Endothelial cell of umbilical vein (primary cell): Measurements from ENCODE around the gene JAZF1. TPM values are rescaled to one million over a fixed set of nuclear protein-coding genes. Genes with fewer than 3 reads are reported as not detected.

ENCODE experiments used
- BruUV-seq: library from RNA; stranded (reverse); fragments of 400-500 nt; replicated peaks from 2 replicates; lab custom pipeline; 2021; lab: Mats Ljungman, UMichigan
- CTCF ChIA-PET: fragments of 300-600, 350-600 bp; sonication (Branson Sonifier 250); formaldehyde crosslinking; loops from one replicate; lab custom pipeline; 2021; ENCODE audit warnings: antibody characterized with exemption, inconsistent platforms; lab: Charles Lee
- POLR2A ChIA-PET: fragments of 300-600, 350-600 bp; sonication (Branson Sonifier 250); formaldehyde crosslinking; loops from one replicate; lab custom pipeline; 2021; ENCODE audit warnings: antibody characterized with exemption, inconsistent platforms; lab: Charles Lee
- DNase-seq: peaks from one replicate; pipeline ENCODE4 v3.0.0-alpha.2; 2011; ENCODE audit warnings: low read depth, low spot score
- FAIRE-seq: peaks from 2 replicates; lab custom pipeline; 2011; peaks lifted over from hg19 to GRCh38; lab: Jason Lieb, UNC
- H2AFZ ChIP-seq: 2 replicates; pipeline ENCODE4 v1.6.0; 2012; ENCODE audit warnings: low read depth, low read length, control low read depth, inconsistent platforms
- H3K27ac ChIP-seq: 2 replicates; pipeline ENCODE4 v1.5.1; 2011; ENCODE audit warnings: low read depth, mild to moderate bottlenecking, control low read depth, low read length, moderate library complexity; ENCODE audit not compliant: insufficient read depth
- H3K27me3 ChIP-seq, 2 experiments: 2 replicates each; pipeline versions ENCODE4 v1.6.0 to v1.6.1; 2011; ENCODE audit warnings: low read length in 2 of 2, mixed read lengths in 1 of 2; ENCODE audit not compliant: control insufficient read depth in 2 of 2, insufficient read depth in 2 of 2
- H3K36me3 ChIP-seq, 2 experiments: 2 replicates in 1 of 2; 3 replicates in 1 of 2; pipeline ENCODE4 v1.5.1; 2011; ENCODE audit warnings: low read length in 2 of 2, mild to moderate bottlenecking in 1 of 2, moderate library complexity in 1 of 2; ENCODE audit not compliant: control insufficient read depth in 2 of 2, insufficient read depth in 2 of 2; ENCODE audit errors: extremely low read depth in 1 of 2
- H3K4me1 ChIP-seq: 3 replicates; pipeline ENCODE4 v1.5.1; 2011; ENCODE audit warnings: mild to moderate bottlenecking, low read length; ENCODE audit not compliant: control insufficient read depth, insufficient read depth; ENCODE audit errors: extremely low read depth
- H3K4me2 ChIP-seq: 2 replicates; pipeline ENCODE4 v1.6.1; 2011; ENCODE audit warnings: low read length, control low read depth, mixed read lengths; ENCODE audit not compliant: insufficient read depth
- H3K4me3 ChIP-seq, 3 experiments: fragments of 200-600 bp in 1 of 3; sonication (generic), shearing (Covaris generic) in 1 of 3; replicated peaks in 1 of 3; 2 replicates each; pipeline ENCODE4 v1.5.1; 2011 to 2016; ENCODE audit warnings: control low read depth in 3 of 3, low read length in 3 of 3, mild to moderate bottlenecking in 2 of 3, inconsistent platforms in 1 of 3, low read depth in 1 of 3, moderate library complexity in 1 of 3; ENCODE audit not compliant: insufficient read depth in 1 of 3
- H3K79me2 ChIP-seq: 2 replicates; pipeline ENCODE4 v1.6.0; 2012; ENCODE audit warnings: low read length, inconsistent platforms; ENCODE audit not compliant: control insufficient read depth, insufficient read depth
- H3K9ac ChIP-seq: replicated peaks from 2 replicates; pipeline ENCODE3; 2011; ENCODE audit warnings: low read length, control low read depth; ENCODE audit not compliant: insufficient read depth; ENCODE audit errors: extremely low read depth
- H3K9me1 ChIP-seq: replicated peaks from 3 replicates; pipeline ENCODE4 v1.6.0; 2011; ENCODE audit warnings: mild to moderate bottlenecking, low read length; ENCODE audit not compliant: control insufficient read depth, insufficient read depth; ENCODE audit errors: extremely low read depth
- H3K9me3 ChIP-seq: replicated peaks from 2 replicates; pipeline ENCODE4 v1.5.1; 2012; ENCODE audit warnings: low read length, inconsistent platforms; ENCODE audit not compliant: control insufficient read depth, insufficient read depth
- H4K20me1 ChIP-seq: replicated peaks from 2 replicates; pipeline ENCODE3; 2011; ENCODE audit warnings: mild to moderate bottlenecking, low read length; ENCODE audit not compliant: control insufficient read depth, insufficient read depth; ENCODE audit errors: extremely low read depth
- CTCF ChIP-seq, 2 donors: IDR thresholded peaks; 1 replicate in 1 of 2; 2 replicates in 1 of 2; pipeline ENCODE4 v1.5.1; 2011; ENCODE audit warnings: low read length in 2 of 2, mild to moderate bottlenecking in 2 of 2, moderate library complexity in 2 of 2, control low read depth in 1 of 2, inconsistent platforms in 1 of 2, low read depth in 1 of 2; ENCODE audit not compliant: insufficient read depth in 1 of 2; ENCODE audit errors: extremely low read depth in 1 of 2
- EZH2 ChIP-seq: IDR thresholded peaks from 2 replicates; pipeline ENCODE4 v1.6.1; 2012; ENCODE audit warnings: borderline replicate concordance, low read depth, mild to moderate bottlenecking, moderate library complexity, low read length, inconsistent platforms; ENCODE audit not compliant: severe bottlenecking
- FOS ChIP-seq: IDR thresholded peaks from 2 replicates; pipeline ENCODE4 v1.6.1; 2011; ENCODE audit warnings: mild to moderate bottlenecking, low read length, moderate library complexity, borderline replicate concordance; ENCODE audit not compliant: insufficient read depth
- GATA2 ChIP-seq: IDR thresholded peaks from 2 replicates; pipeline ENCODE4 v1.7.0; 2011; ENCODE audit warnings: low read depth, mild to moderate bottlenecking, moderate library complexity, mixed read lengths, low read length; ENCODE audit not compliant: insufficient read length, insufficient read depth
- JUN ChIP-seq: IDR thresholded peaks from 2 replicates; pipeline ENCODE4 v1.6.1; 2011; ENCODE audit warnings: borderline replicate concordance, low read depth; ENCODE audit not compliant: insufficient read length, insufficient read depth
- MAX ChIP-seq: IDR thresholded peaks from 2 replicates; pipeline ENCODE4 v1.6.1; 2011; ENCODE audit not compliant: insufficient read depth, insufficient read length
- MYC ChIP-seq: IDR thresholded peaks from one replicate; pipeline ENCODE4 v1.6.1; 2011; ENCODE audit warnings: mild to moderate bottlenecking, low read depth, low read length
- POLR2A ChIP-seq: IDR thresholded peaks from 2 replicates; pipeline ENCODE4 v1.6.1; 2012; ENCODE audit warnings: low read depth, mild to moderate bottlenecking, control low read depth, low read length
- POLR2AphosphoS5 ChIP-seq: IDR thresholded peaks from 2 replicates; pipeline ENCODE4 v1.6.1; 2012; ENCODE audit warnings: low read depth, mild to moderate bottlenecking, control low read depth, low read length, moderate library complexity; ENCODE audit not compliant: insufficient read depth
- dilution Hi-C: fragments of 300-500 bp; cut with MboI; formaldehyde crosslinking; loops from one replicate; pipeline ENCODE4 v1.15.0; 2019; ENCODE audit warnings: low sequenced_read_pairs; ENCODE audit not compliant: extremely low pct_ligation_motif_present
- intact Hi-C: fragments of 100-400 bp; cut with micrococcal nuclease; formaldehyde crosslinking; loops from one replicate; pipeline ENCODE4 v1.10.0; 2022
- polyA plus RNA-seq, 4 experiments: library from polyadenylated mRNA; depleted of rRNA in 3 of 4; stranded (reverse) in 3 of 4; unstranded in 1 of 4; fragments of >200 nt; gene quantifications; 2 replicates each; pipeline versions ENCODE4 v1.2.1 to v1.2.3, GENCODE V29; 2011 to 2012; ENCODE audit warnings: missing spikeins in 1 of 4
- total RNA-seq: library from RNA; stranded (reverse); gene quantifications from 2 replicates; pipeline ENCODE4 v1.2.3, GENCODE V29; 2021

Gene JAZF1
- total and polyA plus RNA-seq, 2 donors (not counting 3 experiments of a cell fraction or from before 2014, with no cell fraction given), result 2.5 to 16.9 TPM

- dilution Hi-C loops, result no loop called here
- ChIA-PET CTCF (interaction anchor here (1.2 kb wide), 1 partner anchor 25 kb away, joined by 3 read pairs; no protein-coding TSS in a partner anchor), POLR2A (no interaction called here)
- TF ChIP-seq MAX, result no peak
- TF ChIP-seq EZH2, result no peak
- no peak for TF ChIP-seq GATA2
- TF ChIP-seq MYC, result no peak
- no peak for TF ChIP-seq POLR2AphosphoS5
- TF ChIP-seq JUN, result no peak
- TF ChIP-seq POLR2A, result no peak
- no peak for TF ChIP-seq FOS
- no peak for TF ChIP-seq CTCF (IDR thresholded peaks at IDR 0.05; ENCODE audit: extremely low read depth in 1 of 2, insufficient read depth in 1 of 2, low read depth in 1 of 2, low read length in 2 of 2)
- no peaks in the 10 kb centered on the region for H4K20me1 ChIP-seq
- no peak overlapping the region for H3K4me2 ChIP-seq
- intact Hi-C loops, result no loop called here
- DNase-seq, result no peak
- H3K79me2 ChIP-seq, result no peaks in the 10 kb centered on the region
- no TSS peak for BruUV-seq
- no peaks in the 10 kb centered on the region for H3K9me3 ChIP-seq
- H3K4me1 ChIP-seq, result peaks cover 2% of the 10 kb centered on the region
- no peak overlapping the region for H3K4me3 ChIP-seq
- no peaks in the 10 kb centered on the region for H3K27me3 ChIP-seq
- H2AFZ ChIP-seq, result no peak overlapping the region
- H3K9ac ChIP-seq, result no peak overlapping the region
- no peaks in the 10 kb centered on the region for H3K9me1 ChIP-seq
- H3K27ac ChIP-seq, result no peak overlapping the region
- FAIRE-seq, result no peak
- H3K36me3 ChIP-seq, result no peaks in the 10 kb centered on the region
Observed at GRCh38 chr7:27999829-28000228, 180.8 kb downstream of the JAZF1 start.
